ENCODE measurements around the gene ADAMTS7.
"Not testable (repeated sequence)": the region's sequence is repeated elsewhere in the genome, so short reads cannot be mapped to it uniquely, and the experiment has no call there.

ADAMTS7 gene

GRCh38 chr15:78853500-78853899, 42.2 kb upstream of the ADAMTS7 start:
- TF ChIP-seq, protein P1, sequence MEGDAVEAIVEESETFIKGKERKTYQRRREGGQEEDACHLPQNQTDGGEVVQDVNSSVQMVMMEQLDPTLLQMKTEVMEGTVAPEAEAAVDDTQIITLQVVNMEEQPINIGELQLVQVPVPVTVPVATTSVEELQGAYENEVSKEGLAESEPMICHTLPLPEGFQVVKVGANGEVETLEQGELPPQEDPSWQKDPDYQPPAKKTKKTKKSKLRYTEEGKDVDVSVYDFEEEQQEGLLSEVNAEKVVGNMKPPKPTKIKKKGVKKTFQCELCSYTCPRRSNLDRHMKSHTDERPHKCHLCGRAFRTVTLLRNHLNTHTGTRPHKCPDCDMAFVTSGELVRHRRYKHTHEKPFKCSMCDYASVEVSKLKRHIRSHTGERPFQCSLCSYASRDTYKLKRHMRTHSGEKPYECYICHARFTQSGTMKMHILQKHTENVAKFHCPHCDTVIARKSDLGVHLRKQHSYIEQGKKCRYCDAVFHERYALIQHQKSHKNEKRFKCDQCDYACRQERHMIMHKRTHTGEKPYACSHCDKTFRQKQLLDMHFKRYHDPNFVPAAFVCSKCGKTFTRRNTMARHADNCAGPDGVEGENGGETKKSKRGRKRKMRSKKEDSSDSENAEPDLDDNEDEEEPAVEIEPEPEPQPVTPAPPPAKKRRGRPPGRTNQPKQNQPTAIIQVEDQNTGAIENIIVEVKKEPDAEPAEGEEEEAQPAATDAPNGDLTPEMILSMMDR (IDR thresholded peaks at IDR 0.05; ENCODE audit: low read depth, low read length), result no peak
- H3K9me3 ChIP-seq (ENCODE audit: severe bottlenecking), result no peaks in the 10 kb centered on the region
- no peaks in the 10 kb centered on the region for H3K36me3 ChIP-seq
- no peak overlapping the region for H3K27ac ChIP-seq
- DNase-seq, result no peak
- no peaks in the 10 kb centered on the region for H3K27me3 ChIP-seq (ENCODE audit: insufficient read depth, low read depth, severe bottlenecking)
- no peak overlapping the region for H3K4me3 ChIP-seq (ENCODE audit: low read depth, low read length)

- Histone ChIP-seq H3K4me3 (ENCODE audit: low read depth, low read length) (no peak overlapping the region), H3K27ac (no peak overlapping the region), H3K9me3 (ENCODE audit: severe bottlenecking) (no peaks in the 10 kb centered on the region), H3K36me3 (no peaks in the 10 kb centered on the region), H3K27me3 (ENCODE audit: insufficient read depth, low read depth, severe bottlenecking) (no peaks in the 10 kb centered on the region)
- DNase-seq, result no peak
- TF ChIP-seq, protein P1 (IDR thresholded peaks at IDR 0.05; ENCODE audit: low read depth, low read length), result no peak
These were observed 39.9 kb upstream of the ADAMTS7 start for GRCh38 chr15:78850941-78851755.

DNA sequence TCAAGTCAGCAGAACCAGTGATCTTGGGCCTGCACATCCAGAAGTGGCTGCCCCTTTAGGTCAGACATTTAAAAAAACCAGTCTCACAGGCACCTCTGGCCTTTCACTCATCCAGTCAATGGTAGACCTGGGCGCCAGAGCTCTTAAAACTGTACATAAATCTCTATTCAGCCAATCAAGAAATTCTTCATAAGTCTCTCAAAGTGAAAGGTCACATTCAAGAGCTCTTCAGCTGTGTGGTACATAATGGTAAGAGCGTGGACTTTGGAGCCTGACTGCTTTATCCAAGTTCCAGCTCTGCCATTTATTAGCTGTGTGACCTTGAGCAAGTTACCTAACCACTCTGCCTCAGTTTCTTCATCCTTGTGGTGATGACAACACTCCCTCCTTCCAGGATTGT, 39.1 kb upstream of the ADAMTS7 start:
- Histone ChIP-seq H3K36me3 (no peaks in the 10 kb centered on the region), H3K4me3 (ENCODE audit: low read depth, low read length) (no peak overlapping the region), H3K9me3 (ENCODE audit: severe bottlenecking) (no peaks in the 10 kb centered on the region), H3K27me3 (ENCODE audit: insufficient read depth, low read depth, severe bottlenecking) (no peaks in the 10 kb centered on the region), H3K27ac (no peak overlapping the region)
- TF ChIP-seq, protein P1 (IDR thresholded peaks at IDR 0.05; ENCODE audit: low read depth, low read length), result no peak
- no peak for DNase-seq

DNA sequence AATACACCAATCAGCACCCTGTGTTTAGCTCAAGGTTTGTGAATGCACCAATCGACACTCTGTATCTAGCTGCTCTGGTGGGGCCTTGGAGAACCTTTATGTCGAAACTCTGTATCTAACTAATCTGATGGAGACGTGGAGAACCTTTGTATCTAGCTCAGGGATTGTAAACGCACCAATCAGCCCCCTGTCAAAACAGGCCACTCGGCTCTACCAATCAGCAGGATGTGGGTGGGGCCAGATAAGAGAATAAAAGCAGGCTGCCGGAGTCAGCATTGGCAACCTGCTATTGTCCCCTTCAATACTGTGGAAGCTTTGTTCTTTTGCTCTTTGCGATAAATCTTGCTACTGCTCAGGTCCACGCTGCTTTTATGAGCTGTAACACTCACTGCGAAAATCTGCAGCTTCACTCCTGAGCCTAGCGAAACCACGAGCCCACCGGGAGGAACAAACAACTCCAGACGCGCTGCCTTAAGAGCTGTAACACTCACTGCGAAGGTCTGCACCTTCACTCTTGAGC, 36.2 kb upstream of the ADAMTS7 start:
- not testable (repeated sequence) for H3K27ac ChIP-seq; DNase-seq; H3K27me3 ChIP-seq (ENCODE audit: insufficient read depth, low read depth, severe bottlenecking); H3K9me3 ChIP-seq (ENCODE audit: severe bottlenecking); H3K36me3 ChIP-seq; H3K4me3 ChIP-seq (ENCODE audit: low read depth, low read length)

GRCh38 chr15:78846906-78847305, 35.6 kb upstream of the ADAMTS7 start:
- not testable (repeated sequence) for H3K27ac ChIP-seq; H3K27me3 ChIP-seq (ENCODE audit: insufficient read depth, low read depth, severe bottlenecking); H3K4me3 ChIP-seq (ENCODE audit: low read depth, low read length); H3K36me3 ChIP-seq; H3K9me3 ChIP-seq (ENCODE audit: severe bottlenecking); DNase-seq

DNA sequence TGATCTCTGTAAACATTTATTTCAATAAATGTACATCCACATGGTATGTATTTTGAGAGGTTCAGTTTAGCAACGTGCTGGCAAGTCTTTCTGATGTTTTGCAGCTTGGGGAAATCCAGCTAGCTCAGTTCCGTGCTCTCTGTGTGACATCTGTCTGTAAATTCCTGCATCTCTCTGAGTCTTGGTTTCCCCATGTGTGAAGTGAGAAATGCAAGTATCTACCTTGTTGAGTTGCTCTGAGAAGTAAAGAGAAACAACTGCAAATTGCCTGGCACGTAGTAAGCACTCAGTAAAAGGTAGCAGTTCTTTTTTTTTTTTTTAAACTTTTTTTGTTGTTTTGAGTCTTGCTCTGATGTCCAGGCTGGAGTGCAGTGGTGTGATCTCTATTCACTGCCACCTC, 31.3 kb upstream of the ADAMTS7 start:
- Histone ChIP-seq H3K4me3 (ENCODE audit: low read depth, low read length) (no peak overlapping the region), H3K36me3 (no peaks in the 10 kb centered on the region), H3K9me3 (ENCODE audit: severe bottlenecking) (no peaks in the 10 kb centered on the region), H3K27me3 (ENCODE audit: insufficient read depth, low read depth, severe bottlenecking) (no peaks in the 10 kb centered on the region), H3K27ac (no peak overlapping the region)
- TF ChIP-seq, protein P1 (IDR thresholded peaks at IDR 0.05; ENCODE audit: low read depth, low read length), result no peak
- no peak for DNase-seq

DNA sequence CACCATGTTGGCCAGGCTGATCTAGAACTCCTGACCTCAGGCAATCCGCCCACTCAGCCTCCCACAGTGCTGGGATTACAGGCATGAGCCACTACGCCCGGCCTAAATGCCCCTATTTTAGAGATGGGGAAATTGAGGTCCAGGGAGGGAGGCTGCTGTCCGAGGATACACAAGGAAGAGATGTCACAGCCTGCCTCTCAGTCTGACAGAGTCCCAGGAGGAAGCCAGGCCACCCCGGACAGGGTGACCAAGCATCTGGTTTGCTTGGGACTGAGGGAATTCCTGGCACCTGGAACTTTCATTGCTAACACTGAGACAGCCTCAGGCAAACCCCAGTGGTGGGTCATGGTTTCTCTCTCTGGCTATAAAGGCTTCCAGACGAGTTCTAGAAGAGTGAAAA, 30.6 kb upstream of the ADAMTS7 start:
- TF ChIP-seq, protein P1 (IDR thresholded peaks at IDR 0.05; ENCODE audit: low read depth, low read length), result no peak
- no peak for DNase-seq

More for the DNA sequence above, 30.6 kb upstream of the ADAMTS7 start:
- Histone ChIP-seq H3K36me3 (no peaks in the 10 kb centered on the region), H3K9me3 (ENCODE audit: severe bottlenecking) (no peaks in the 10 kb centered on the region), H3K4me3 (ENCODE audit: low read depth, low read length) (no peak overlapping the region), H3K27ac (no peak overlapping the region), H3K27me3 (ENCODE audit: insufficient read depth, low read depth, severe bottlenecking) (no peaks in the 10 kb centered on the region)

Data from WERI-Rb-1 (cell line).